ENCODE data around the gene KCNJ16. TPM values are rescaled to one million over a fixed set of nuclear protein-coding genes. Genes with fewer than 3 reads are reported as not detected.

KCNJ16 gene
- total RNA-seq, 2 donors from 2014 or later: not detected

DNA sequence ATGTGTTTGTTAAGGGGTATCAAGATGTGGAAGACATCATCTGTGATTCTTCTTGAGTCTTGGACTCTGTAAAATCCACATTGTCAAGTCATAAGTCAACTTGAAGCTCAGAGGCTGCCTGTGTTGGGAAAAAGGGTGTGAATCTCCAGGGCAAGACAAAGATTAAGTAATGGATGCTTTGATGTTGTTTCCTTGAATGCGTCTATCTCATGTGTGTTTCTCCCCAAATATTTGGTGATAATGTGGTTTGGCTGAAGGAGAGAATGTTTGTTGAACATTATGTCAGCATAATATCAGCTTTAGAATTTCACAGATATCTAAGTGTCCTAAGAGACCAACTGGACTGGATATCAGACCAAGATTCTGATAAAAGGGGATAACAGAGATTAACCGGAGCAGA is 24.1 kb upstream of the KCNJ16 start:
- no peaks in the 10 kb centered on the region for H3K9me3 Mint-ChIP-seq
- H3K27me3 Mint-ChIP-seq: peaks cover 9% of the 10 kb centered on the region
- H3K4me3 Mint-ChIP-seq: no peak overlapping the region
- no peaks in the 10 kb centered on the region for H3K4me1 Mint-ChIP-seq
- no peak for ATAC-seq (replicated peaks)
- no peaks in the 10 kb centered on the region for H3K36me3 Mint-ChIP-seq (ENCODE audit: low read depth)
- H3K27ac Mint-ChIP-seq: no peak overlapping the region

DNA sequence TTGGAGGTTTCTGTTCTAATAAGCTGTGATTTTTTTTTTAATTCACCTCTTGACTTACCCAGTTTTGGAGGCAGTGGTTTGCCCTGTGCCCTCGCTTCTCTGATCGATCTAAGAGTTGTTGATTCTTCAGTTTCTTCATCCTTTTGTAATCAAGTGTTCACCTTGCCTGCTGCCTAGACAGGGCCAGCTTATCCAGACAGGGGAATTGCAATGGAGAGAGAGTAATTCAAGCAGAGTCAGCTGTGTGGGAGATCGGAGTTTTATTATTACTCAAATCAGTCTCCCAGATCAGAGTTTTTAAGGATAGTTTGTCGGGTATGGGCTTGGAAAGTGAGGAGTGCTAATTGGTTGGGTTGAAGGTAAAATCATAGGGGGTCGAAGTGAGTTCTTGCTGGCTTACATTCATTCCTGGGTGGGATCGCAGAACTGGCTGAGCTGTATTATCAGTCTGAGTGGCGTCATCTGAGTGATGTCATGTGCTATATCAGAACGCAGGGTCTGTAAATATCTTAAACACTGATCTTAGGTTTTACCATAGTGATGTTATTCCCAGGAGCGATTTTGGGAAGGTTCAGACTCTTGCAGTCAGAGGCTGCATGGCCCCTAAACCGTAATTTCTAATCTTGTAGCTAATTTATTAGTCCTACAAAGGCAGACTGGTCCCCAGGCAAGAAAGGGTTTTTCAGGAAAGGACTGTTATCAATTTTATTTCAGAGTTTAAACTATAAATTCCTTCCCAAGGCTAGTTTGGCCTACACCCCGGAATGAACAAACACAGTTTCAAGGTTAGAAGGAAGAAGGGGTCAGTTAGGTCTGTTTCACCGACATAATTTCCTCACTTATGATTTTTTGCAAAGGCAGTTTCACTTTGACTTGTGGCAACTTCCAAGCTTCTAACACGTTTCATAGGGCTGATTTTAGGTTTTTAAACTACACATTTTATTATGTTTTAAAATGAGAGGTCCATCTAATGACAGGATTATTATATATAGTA is 21.5 kb upstream of the KCNJ16 start:
- no peak overlapping the region for H3K4me3 Mint-ChIP-seq
- H3K4me1 Mint-ChIP-seq: no peaks in the 10 kb centered on the region
- H3K27me3 Mint-ChIP-seq: peaks cover 13% of the 10 kb centered on the region
- ATAC-seq (replicated peaks): no peak
- H3K9me3 Mint-ChIP-seq: no peaks in the 10 kb centered on the region
- no peaks in the 10 kb centered on the region for H3K36me3 Mint-ChIP-seq (ENCODE audit: low read depth)
- H3K27ac Mint-ChIP-seq: no peak overlapping the region

DNA sequence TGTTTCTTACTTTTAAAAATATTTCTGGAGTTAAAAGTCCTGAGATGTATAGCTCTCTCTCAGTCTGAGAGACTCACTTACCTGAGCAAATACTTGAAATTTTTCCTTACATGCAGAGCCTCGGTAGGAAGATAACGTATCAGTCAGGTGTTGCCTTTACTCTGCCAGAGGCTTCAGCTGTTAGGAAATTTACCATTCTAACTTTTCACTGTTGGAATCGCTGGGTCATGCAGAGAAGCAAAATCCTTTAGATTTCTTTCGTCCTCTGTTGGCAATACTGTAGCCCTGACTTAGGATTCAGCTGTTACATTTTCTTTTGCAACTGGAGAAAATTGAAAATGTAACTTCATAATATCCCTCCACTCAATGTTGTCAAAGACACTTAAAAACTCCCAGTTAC is 20.0 kb upstream of the KCNJ16 start:
- Mint-ChIP-seq H3K36me3 (ENCODE audit: low read depth) (no peaks in the 10 kb centered on the region), H3K27ac (no peak overlapping the region), H3K9me3 (no peaks in the 10 kb centered on the region), H3K27me3 (peaks cover 13% of the 10 kb centered on the region), H3K4me3 (no peak overlapping the region), H3K4me1 (no peaks in the 10 kb centered on the region)
- ATAC-seq (replicated peaks): no peak

DNA sequence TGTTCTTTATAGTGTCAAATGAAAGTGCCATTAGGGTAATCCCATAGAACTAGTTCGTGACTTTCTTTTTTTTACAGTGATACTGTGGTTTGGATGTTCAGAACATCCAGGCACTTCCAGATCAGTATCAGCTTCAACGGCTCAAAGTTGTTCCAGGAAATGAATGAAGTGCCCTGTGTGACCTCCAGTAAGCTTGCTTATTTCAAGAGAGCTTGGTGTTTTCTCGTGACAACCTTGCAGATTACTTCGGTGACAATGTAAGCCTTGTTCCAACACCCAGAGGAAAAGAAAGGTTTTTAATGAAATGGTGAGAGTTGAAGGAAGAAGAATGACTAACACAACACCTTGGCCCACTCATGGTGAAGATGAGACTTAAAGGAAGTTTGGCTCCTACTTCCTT is 16.0 kb upstream of the KCNJ16 start:
- no peak for ATAC-seq (replicated peaks)
- peaks cover 4% of the 10 kb centered on the region for H3K27me3 Mint-ChIP-seq
- H3K4me1 Mint-ChIP-seq: no peaks in the 10 kb centered on the region
- H3K36me3 Mint-ChIP-seq (ENCODE audit: low read depth): no peaks in the 10 kb centered on the region
- no peak overlapping the region for H3K27ac Mint-ChIP-seq
- no peaks in the 10 kb centered on the region for H3K9me3 Mint-ChIP-seq
- H3K4me3 Mint-ChIP-seq: no peak overlapping the region

DNA sequence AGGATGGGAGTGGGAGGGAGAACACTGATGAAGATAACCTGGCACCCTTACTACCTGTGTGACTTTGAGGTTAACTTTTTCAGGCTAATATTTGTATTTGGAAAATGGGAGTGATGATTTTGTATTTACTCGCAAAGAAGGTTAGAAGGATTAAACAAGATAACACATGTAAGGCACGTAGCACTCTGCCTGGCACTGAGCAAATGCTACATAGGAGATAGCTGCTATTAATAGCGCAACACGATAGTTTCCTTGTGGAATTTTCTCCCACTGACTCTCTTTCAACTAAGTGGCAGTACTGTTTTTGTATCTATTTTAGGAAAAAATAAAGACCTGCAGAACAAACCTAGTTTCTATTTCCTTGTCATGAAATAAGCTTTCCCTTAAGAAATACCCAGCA is 15.4 kb upstream of the KCNJ16 start:
- H3K4me1 Mint-ChIP-seq: no peaks in the 10 kb centered on the region

DNA sequence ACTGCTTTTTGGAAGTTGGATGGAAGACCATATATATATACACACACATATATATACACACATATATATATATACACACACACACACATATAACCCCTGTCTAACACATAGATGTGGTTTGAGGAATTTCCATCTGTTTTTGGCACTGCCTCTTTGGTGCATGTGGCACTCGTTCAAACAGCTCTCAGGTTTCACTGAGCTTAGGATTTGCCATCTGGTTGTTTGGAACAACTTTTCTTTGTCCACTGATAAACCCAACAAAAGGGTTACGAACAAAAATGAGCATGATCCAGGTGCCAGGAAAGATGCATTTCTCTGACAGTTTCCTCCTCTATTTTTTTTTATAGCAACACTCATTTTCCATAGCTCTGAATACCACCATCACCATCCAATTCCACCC is 14.6 kb upstream of the KCNJ16 start:
- ATAC-seq (replicated peaks): no peak
- H3K36me3 Mint-ChIP-seq (ENCODE audit: low read depth): no peaks in the 10 kb centered on the region
- H3K4me1 Mint-ChIP-seq: no peaks in the 10 kb centered on the region
- H3K27ac Mint-ChIP-seq: no peak overlapping the region
- H3K9me3 Mint-ChIP-seq: no peaks in the 10 kb centered on the region
- H3K27me3 Mint-ChIP-seq: peaks cover 9% of the 10 kb centered on the region
- no peak overlapping the region for H3K4me3 Mint-ChIP-seq

More for the DNA sequence above, 15.4 kb upstream of the KCNJ16 start:
- H3K9me3 Mint-ChIP-seq: no peaks in the 10 kb centered on the region
- no peaks in the 10 kb centered on the region for H3K36me3 Mint-ChIP-seq (ENCODE audit: low read depth)
- no peak for ATAC-seq (replicated peaks)
- no peak overlapping the region for H3K27ac Mint-ChIP-seq
- peaks cover 6% of the 10 kb centered on the region for H3K27me3 Mint-ChIP-seq
- no peak overlapping the region for H3K4me3 Mint-ChIP-seq

DNA sequence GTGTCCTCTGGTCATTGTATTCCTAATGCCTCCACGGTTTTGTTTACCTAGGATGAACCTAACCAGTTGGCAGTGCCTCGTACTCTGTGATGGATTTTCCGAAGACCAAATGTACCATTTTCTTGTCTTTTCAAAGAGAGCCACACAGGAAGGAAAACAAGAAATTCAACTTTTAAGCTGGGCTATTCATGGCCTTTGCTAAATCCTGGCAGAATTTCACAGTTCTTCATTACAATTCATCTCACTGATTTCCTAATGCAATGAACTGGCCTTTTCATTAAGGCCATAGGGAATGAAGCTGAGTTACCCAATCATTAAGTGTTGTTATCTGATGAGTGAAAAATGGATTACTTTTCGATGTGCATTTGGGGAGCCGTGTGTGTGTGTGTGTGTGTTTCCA is 7.9 kb upstream of the KCNJ16 start:
- no peaks in the 10 kb centered on the region for H3K9me3 Mint-ChIP-seq

DNA sequence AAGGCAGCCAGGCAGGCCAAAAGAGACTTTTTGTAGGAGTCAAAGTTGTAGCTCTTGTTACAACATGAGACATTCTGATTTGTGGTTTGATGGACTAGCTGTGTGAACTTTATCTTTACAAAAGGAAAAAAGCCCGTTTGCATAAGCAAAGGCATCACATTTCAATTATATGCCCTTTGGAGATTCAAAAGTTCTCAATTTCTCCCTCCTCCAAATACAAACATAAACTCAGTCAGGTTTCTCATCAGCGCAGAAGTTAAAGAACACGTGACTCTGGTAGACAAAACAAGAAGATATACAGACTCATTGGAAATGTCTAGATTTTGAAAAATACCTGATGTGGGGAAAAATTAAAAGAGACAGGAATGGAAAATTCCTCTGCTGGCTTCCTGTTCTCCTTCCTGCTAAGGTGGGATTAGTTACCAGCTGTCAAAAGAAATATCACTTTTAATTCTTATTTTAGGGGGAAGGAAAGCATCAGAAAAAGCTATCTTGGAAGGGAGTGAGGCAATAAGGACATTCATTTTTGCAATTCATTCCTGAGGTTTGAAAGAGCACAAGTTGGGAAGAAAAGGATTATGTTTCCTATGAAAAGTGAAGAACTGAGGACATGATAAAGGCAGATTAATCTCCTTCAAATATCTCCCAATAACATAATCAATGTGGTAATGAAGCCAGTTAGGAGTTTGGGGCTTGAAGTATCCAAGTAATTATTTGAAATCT is 4.6 kb upstream of the KCNJ16 start:
- Mint-ChIP-seq H3K27ac (no peak overlapping the region), H3K4me3 (no peak overlapping the region), H3K4me1 (no peaks in the 10 kb centered on the region), H3K27me3 (peaks cover 19% of the 10 kb centered on the region), H3K9me3 (peaks cover 4% of the 10 kb centered on the region), H3K36me3 (ENCODE audit: low read depth) (no peaks in the 10 kb centered on the region)
- ATAC-seq (replicated peaks): no peak

More for the DNA sequence above, 7.9 kb upstream of the KCNJ16 start:
- no peaks in the 10 kb centered on the region for H3K4me1 Mint-ChIP-seq
- no peak overlapping the region for H3K27ac Mint-ChIP-seq
- no peaks in the 10 kb centered on the region for H3K36me3 Mint-ChIP-seq (ENCODE audit: low read depth)
- H3K4me3 Mint-ChIP-seq: no peak overlapping the region
- H3K27me3 Mint-ChIP-seq: peaks cover 21% of the 10 kb centered on the region
- no peak for ATAC-seq (replicated peaks)

DNA sequence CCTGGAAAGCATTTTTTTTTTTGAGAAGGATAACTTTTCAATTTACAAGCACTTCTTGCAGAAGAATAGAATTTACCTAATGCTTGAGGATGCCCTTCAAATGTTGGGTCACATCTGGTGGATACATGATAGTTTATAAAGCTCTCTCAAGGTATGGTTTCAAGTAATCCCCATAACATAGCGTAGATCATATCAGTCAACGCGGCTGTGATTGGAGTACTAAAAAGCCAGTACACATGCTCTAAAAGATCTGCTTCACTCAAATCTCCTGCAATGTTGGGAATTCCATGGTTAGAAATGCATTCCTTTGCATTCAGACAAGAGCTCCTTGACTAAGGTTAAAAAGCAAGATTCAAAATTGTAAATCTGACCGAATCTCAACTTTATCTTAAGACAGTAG is 3.9 kb upstream of the KCNJ16 start:
- H3K4me1 Mint-ChIP-seq: no peaks in the 10 kb centered on the region
- H3K4me3 Mint-ChIP-seq: no peak overlapping the region
- no peaks in the 10 kb centered on the region for H3K36me3 Mint-ChIP-seq (ENCODE audit: low read depth)
- no peak for ATAC-seq (replicated peaks)
- H3K9me3 Mint-ChIP-seq: peaks cover 4% of the 10 kb centered on the region
- no peak overlapping the region for H3K27ac Mint-ChIP-seq
- H3K27me3 Mint-ChIP-seq: peaks cover 16% of the 10 kb centered on the region

DNA sequence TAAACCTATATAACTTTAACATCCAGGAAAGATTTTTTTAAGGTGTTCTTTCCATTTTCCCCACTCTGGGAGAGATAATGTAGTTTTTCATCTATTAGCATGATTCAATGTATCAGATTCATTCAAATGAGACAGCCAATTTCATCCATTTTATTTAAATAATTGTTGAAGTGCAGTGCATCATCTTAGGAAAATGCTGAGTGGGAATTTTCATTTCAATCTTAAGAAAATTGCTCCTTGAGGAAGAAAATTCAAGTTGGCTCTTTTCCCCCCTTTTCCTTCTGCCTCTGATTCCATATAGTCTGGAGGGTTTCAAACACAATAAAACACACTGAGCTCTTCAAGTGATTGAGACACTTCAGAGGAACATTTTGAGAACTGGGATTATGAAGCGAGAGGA is 3.4 kb upstream of the KCNJ16 start:
- Mint-ChIP-seq H3K4me3 (no peak overlapping the region), H3K27ac (no peak overlapping the region), H3K9me3 (peaks cover 4% of the 10 kb centered on the region)

DNA sequence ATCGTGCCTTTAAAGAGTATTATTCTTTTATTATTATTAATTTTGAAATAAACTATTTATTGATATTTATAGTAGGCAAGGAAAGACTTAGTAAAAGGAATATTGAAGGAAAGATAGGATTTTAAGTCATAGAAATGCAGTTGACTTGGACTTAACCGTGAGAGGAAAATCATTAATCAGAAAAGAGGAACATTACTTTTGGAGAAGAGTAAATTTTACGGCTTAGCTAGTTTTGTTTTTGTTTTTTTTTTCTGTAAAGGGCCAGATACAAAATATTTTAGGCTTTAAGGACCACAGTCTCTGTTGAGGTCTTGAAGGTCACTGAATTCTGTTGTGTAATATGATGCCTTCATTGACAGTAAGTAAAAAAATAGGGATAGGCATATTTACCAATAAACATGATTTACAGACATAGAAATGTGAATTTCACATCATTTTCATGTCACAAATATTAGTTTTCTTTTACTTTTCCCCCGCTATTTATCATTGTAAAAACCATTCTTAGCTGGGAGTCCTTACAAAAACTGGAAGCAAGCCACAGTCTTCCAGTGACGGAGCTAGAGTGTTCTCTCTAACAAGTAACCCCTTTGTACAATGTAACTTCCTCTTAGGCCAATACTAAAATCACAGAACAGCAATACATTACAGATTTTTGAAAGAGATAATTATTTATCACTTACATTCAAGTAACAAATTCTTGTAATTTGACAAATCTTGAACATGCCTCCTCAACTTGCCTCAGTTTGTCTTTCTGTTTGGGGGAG is 2.3 kb upstream of the KCNJ16 start:
- H3K27me3 Mint-ChIP-seq: peaks cover 11% of the 10 kb centered on the region
- no peak overlapping the region for H3K4me3 Mint-ChIP-seq
- H3K4me1 Mint-ChIP-seq: no peaks in the 10 kb centered on the region
- no peak for ATAC-seq (replicated peaks)
- peaks cover 4% of the 10 kb centered on the region for H3K9me3 Mint-ChIP-seq
- H3K27ac Mint-ChIP-seq: no peak overlapping the region
- no peaks in the 10 kb centered on the region for H3K36me3 Mint-ChIP-seq (ENCODE audit: low read depth)

More for the DNA sequence above, 3.4 kb upstream of the KCNJ16 start:
- ATAC-seq (replicated peaks): no peak
- no peaks in the 10 kb centered on the region for H3K36me3 Mint-ChIP-seq (ENCODE audit: low read depth)
- no peaks in the 10 kb centered on the region for H3K4me1 Mint-ChIP-seq
- H3K27me3 Mint-ChIP-seq: peaks cover 16% of the 10 kb centered on the region

DNA sequence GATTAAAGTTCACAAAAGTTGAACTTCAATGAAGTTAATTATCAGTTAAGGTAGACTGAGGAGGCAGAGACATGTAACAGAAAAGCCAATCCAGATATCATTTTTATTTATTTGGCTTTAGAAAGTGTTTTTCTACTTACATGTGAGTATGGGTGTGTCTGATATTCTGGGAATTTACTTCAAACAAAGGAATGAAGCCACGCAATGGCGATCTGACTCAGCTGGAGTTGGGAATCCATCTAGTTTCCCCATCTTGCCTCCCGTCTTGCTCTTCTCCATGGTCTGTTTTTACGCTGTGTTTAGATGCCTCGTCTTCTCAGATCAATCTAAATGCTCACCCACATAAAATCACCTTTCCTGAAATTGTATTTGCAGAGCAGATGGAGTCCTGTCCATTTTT is 1.7 kb upstream of the KCNJ16 start:
- no peak overlapping the region for H3K4me3 Mint-ChIP-seq
- H3K27ac Mint-ChIP-seq: no peak overlapping the region
- no peak for ATAC-seq (replicated peaks)
- H3K9me3 Mint-ChIP-seq: peaks cover 4% of the 10 kb centered on the region
- no peaks in the 10 kb centered on the region for H3K36me3 Mint-ChIP-seq (ENCODE audit: low read depth)
- H3K27me3 Mint-ChIP-seq: peaks cover 9% of the 10 kb centered on the region
- H3K4me1 Mint-ChIP-seq: no peaks in the 10 kb centered on the region

DNA sequence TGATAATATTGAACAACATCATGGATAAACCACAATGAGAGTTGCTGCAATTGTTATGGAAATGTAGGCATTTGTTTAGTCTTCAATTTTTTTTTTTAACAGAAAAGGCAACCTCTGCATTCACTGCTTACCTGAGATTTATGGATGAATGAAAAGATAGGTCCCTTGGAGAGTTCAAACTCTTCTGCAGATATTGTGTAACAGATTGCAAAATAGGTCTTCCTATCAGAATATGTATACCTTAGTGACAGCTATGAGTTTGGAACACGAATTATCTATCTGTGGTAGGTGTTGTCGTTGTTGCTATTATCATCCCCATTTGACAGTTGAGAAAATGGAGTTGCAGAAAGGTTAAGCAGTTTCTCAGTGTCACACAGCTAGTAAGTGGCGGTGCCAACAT is 1.2 kb upstream of the KCNJ16 start:
- Mint-ChIP-seq H3K4me1 (no peaks in the 10 kb centered on the region), H3K27ac (no peak overlapping the region), H3K9me3 (peaks cover 4% of the 10 kb centered on the region), H3K36me3 (ENCODE audit: low read depth) (no peaks in the 10 kb centered on the region), H3K4me3 (no peak overlapping the region), H3K27me3 (peaks cover 8% of the 10 kb centered on the region)
- no peak for ATAC-seq (replicated peaks)

DNA sequence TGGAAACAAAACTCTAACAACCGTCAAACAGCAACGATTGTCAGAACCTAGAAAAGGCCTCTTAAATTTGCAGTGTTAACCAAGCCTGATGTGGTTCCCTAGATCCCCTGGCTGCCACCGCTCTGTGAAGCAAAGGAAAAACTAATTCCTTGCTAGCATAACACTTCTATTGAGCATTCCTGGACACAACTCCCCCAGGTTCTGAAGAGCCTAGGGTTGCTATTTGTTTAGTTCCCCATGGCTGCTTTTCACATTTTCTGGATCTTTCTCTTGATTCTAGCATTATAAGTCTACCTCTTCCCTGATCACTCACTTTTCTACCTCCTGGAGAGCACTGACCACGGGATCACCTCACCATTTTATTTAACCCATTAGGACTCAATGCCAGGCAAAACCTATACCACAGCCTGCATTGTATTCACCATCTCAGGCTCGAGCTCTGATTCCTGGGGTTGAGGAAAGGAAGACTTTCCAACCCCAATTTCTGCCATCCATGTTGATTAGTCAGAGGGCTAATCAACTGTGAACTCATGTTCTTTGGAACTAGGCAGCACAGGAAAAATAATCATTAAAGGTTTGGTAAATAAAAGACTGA is 692 bp upstream of the KCNJ16 start:
- peaks cover 4% of the 10 kb centered on the region for H3K9me3 Mint-ChIP-seq
- no peaks in the 10 kb centered on the region for H3K4me1 Mint-ChIP-seq

More for the DNA sequence above, 692 bp upstream of the KCNJ16 start:
- no peaks in the 10 kb centered on the region for H3K36me3 Mint-ChIP-seq (ENCODE audit: low read depth)
- H3K27ac Mint-ChIP-seq: no peak overlapping the region
- peaks cover 8% of the 10 kb centered on the region for H3K27me3 Mint-ChIP-seq
- ATAC-seq (replicated peaks): no peak
- no peak overlapping the region for H3K4me3 Mint-ChIP-seq

Measured in activated T-helper 17 cell treated with anti-CD3 and anti-CD28 coated beads, Interleukin-2, amount 50 U/mL, for 72 hours (primary cell).